Measurements from ENCODE around the gene CFAP20DC.

Gene CFAP20DC

DNA sequence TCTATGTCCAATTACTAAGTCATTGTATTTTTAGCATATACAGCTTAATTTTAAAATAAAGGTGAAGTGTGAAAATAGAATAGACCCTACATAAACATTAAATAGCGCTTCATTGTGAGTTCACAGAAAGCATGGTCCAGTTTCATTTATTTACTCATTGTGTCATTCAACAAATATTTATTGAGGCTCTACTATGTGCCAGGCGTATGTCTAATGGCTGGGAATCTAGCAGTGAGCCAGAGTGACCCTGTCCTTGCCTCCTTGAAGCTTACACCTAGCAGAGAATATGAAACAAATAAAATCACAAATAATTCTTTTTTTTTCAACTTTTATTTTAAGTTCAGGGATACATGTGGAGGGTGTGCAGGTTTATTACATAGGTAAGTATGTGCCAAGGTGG, 161.7 kb downstream of the CFAP20DC start:
- Histone ChIP-seq H3K27me3 (ENCODE audit: low read depth, low read length) (peaks cover 17% of the 10 kb centered on the region), H3K36me3 (replicated peaks; ENCODE audit: low read depth, low read length) (no peaks in the 10 kb centered on the region), H3K79me2 (ENCODE audit: low read length) (no peaks in the 10 kb centered on the region), H2AFZ (ENCODE audit: low read depth, low read length) (no peak overlapping the region), H3K4me2 (ENCODE audit: low read length) (no peak overlapping the region), H3K4me1 (ENCODE audit: low read length) (no peaks in the 10 kb centered on the region), H4K20me1 (ENCODE audit: insufficient read depth, low read length) (no peaks in the 10 kb centered on the region), H3K9ac (ENCODE audit: low read length) (no peak overlapping the region), H3K9me3 (ENCODE audit: insufficient read depth, low read length) (no peaks in the 10 kb centered on the region), H3K27ac (ENCODE audit: low read length) (no peak overlapping the region), H3K4me3 (ENCODE audit: low read length) (no peak overlapping the region)
- TF ChIP-seq EZH2phosphoT487 (IDR thresholded peaks at IDR 0.05; ENCODE audit: low read depth) (no peak), CTCF (IDR thresholded peaks at IDR 0.05; ENCODE audit: low read depth, low read length) (no peak)

DNA sequence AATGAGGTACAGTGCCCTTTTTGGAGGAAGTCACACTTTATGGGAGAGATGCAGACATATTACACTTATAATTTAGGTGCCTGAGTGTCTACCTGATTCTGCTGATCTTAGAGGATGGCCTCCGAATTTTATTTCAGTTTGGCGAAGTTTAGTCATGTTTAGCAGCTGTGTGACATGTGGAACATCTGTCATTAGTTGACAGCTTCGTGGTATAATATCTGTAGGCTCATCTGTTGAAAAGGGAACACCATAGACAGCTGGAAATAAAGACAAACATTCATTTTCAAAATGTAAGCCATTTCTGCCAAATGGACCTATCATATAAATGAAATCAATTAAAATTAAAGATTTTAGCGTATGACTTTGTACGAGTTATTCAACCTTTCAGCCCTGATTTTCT, 165.4 kb downstream of the CFAP20DC start:
- no peak for TF ChIP-seq EZH2phosphoT487 (IDR thresholded peaks at IDR 0.05; ENCODE audit: low read depth)
- no peak for TF ChIP-seq CTCF (IDR thresholded peaks at IDR 0.05; ENCODE audit: low read depth, low read length)
- no peak overlapping the region for H2AFZ ChIP-seq (ENCODE audit: low read depth, low read length)
- no peaks in the 10 kb centered on the region for H3K9me3 ChIP-seq (ENCODE audit: insufficient read depth, low read length)
- H3K4me2 ChIP-seq (ENCODE audit: low read length): no peak overlapping the region
- H3K9ac ChIP-seq (ENCODE audit: low read length): no peak overlapping the region
- H3K4me3 ChIP-seq (ENCODE audit: low read length): no peak overlapping the region
- H3K36me3 ChIP-seq (replicated peaks; ENCODE audit: low read depth, low read length): no peaks in the 10 kb centered on the region
- H3K27me3 ChIP-seq (ENCODE audit: low read depth, low read length): peaks cover 24% of the 10 kb centered on the region
- H4K20me1 ChIP-seq (ENCODE audit: insufficient read depth, low read length): no peaks in the 10 kb centered on the region
- no peaks in the 10 kb centered on the region for H3K4me1 ChIP-seq (ENCODE audit: low read length)
- no peak overlapping the region for H3K27ac ChIP-seq (ENCODE audit: low read length)
- no peaks in the 10 kb centered on the region for H3K79me2 ChIP-seq (ENCODE audit: low read length)

GRCh38 chr3:58880182-58880581, 169.6 kb downstream of the CFAP20DC start:
- H3K36me3 ChIP-seq (replicated peaks; ENCODE audit: low read depth, low read length): no peaks in the 10 kb centered on the region
- peaks cover 4% of the 10 kb centered on the region for H3K4me1 ChIP-seq (ENCODE audit: low read length)
- no peaks in the 10 kb centered on the region for H4K20me1 ChIP-seq (ENCODE audit: insufficient read depth, low read length)
- no peak overlapping the region for H3K4me3 ChIP-seq (ENCODE audit: low read length)
- H3K79me2 ChIP-seq (ENCODE audit: low read length): no peaks in the 10 kb centered on the region
- no peak overlapping the region for H3K27ac ChIP-seq (ENCODE audit: low read length)
- no peak overlapping the region for H3K9ac ChIP-seq (ENCODE audit: low read length)
- H3K9me3 ChIP-seq (ENCODE audit: insufficient read depth, low read length): no peaks in the 10 kb centered on the region
- H3K27me3 ChIP-seq (ENCODE audit: low read depth, low read length): peaks cover 28% of the 10 kb centered on the region
- TF ChIP-seq CTCF (IDR thresholded peaks at IDR 0.05; ENCODE audit: low read depth, low read length): no peak
- TF ChIP-seq EZH2phosphoT487 (IDR thresholded peaks at IDR 0.05; ENCODE audit: low read depth): no peak
- H2AFZ ChIP-seq (ENCODE audit: low read depth, low read length): no peak overlapping the region
- H3K4me2 ChIP-seq (ENCODE audit: low read length): no peak overlapping the region

DNA sequence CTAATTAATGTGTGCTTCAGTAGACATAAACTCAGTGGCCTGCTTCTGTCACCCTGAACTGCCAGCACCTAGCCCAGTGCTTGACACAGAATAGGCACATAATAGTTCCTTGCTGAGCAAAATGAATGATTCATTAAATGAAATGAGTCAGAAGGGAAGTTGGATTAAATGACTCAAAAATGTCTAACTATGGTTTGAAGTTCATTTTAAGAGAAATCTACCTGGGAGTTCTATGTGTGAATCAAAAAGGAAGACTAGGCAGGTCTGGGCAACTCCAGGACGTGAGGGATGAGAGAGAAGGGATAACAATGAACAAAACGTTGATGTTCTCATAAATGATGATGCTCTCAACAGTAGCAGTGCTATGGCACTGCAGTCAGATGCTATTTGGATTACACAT, 175.0 kb downstream of the CFAP20DC start:
- H4K20me1 ChIP-seq (ENCODE audit: insufficient read depth, low read length): no peaks in the 10 kb centered on the region; the same call in 1 of the 2 replicates
- H3K79me2 ChIP-seq (ENCODE audit: low read length): no peaks in the 10 kb centered on the region
- H3K36me3 ChIP-seq (replicated peaks; ENCODE audit: low read depth, low read length): no peaks in the 10 kb centered on the region
- TF ChIP-seq EZH2phosphoT487 (IDR thresholded peaks at IDR 0.05; ENCODE audit: low read depth): no peak
- TF ChIP-seq CTCF (IDR thresholded peaks at IDR 0.05; ENCODE audit: low read depth, low read length): no peak
- peak overlapping the region; percentile 25 for H3K4me3 ChIP-seq (ENCODE audit: low read length)
- H3K4me1 ChIP-seq (ENCODE audit: low read length): peaks cover 20% of the 10 kb centered on the region
- peak overlapping the region; percentile 56 for H3K27ac ChIP-seq (ENCODE audit: low read length)
- peak overlapping the region; percentile 56 for H3K4me2 ChIP-seq (ENCODE audit: low read length)
- H2AFZ ChIP-seq (ENCODE audit: low read depth, low read length): no peak overlapping the region
- no peaks in the 10 kb centered on the region for H3K9me3 ChIP-seq (ENCODE audit: insufficient read depth, low read length)
- peaks cover 47% of the 10 kb centered on the region for H3K27me3 ChIP-seq (ENCODE audit: low read depth, low read length)
- peak overlapping the region; percentile 11; the same call in 1 of the 2 replicates for H3K9ac ChIP-seq (ENCODE audit: low read length)

Data from OCI-LY3 (cell line).